ENCODE data around the gene NDUFC1.

- no peak for TF ChIP-seq CTCF (IDR thresholded peaks at IDR 0.05; ENCODE audit: extremely low read depth in 1 of 2, insufficient read depth in 1 of 2, low read depth in 1 of 2, low read length in 2 of 2)
- TF ChIP-seq EZH2 (IDR thresholded peaks at IDR 0.05; ENCODE audit: borderline replicate concordance, low read depth, low read length, severe bottlenecking), result no peak
- TF ChIP-seq JUN (IDR thresholded peaks at IDR 0.05; ENCODE audit: borderline replicate concordance, insufficient read depth, insufficient read length, low read depth), result no peak
- TF ChIP-seq POLR2A (IDR thresholded peaks at IDR 0.05; ENCODE audit: low read depth, low read length), result no peak
- no peak for TF ChIP-seq POLR2AphosphoS5 (IDR thresholded peaks at IDR 0.05; ENCODE audit: insufficient read depth, low read depth, low read length)
- TF ChIP-seq GATA2 (IDR thresholded peaks at IDR 0.05; ENCODE audit: insufficient read depth, insufficient read length, low read depth, low read length), result no peak
These were observed 58.6 kb downstream of the NDUFC1 start for GRCh38 chr4:139243448-139244365.
